MM.1S (cell line): ENCODE data around the gene LARP7.
"Not testable (repeated sequence)": the region's sequence is repeated elsewhere in the genome, so short reads cannot be mapped to it uniquely, and the experiment has no call there.

Source experiments
- DNase-seq: peaks from one replicate; pipeline ENCODE4 v3.0.0-alpha.2; 2015
- H2AFZ ChIP-seq: fragments of 300-600 bp; sonication (generic); 2 replicates; pipeline ENCODE4 v1.6.0; 2016; ENCODE audit warnings: antibody characterized with exemption, low read length
- H3F3A ChIP-seq: fragments of 300-600 bp; sonication (generic); 2 replicates; pipeline ENCODE4 v1.6.1; 2016; ENCODE audit warnings: mild to moderate bottlenecking, antibody characterized with exemption, low read length, moderate library complexity, mixed read lengths; ENCODE audit not compliant: insufficient read depth
- H3K27ac ChIP-seq: fragments of 300-600 bp; sonication (generic); 2 replicates; pipeline ENCODE4 v1.5.1; 2016; ENCODE audit warnings: mild to moderate bottlenecking, low read length
- H3K27me3 ChIP-seq: fragments of 300-600 bp; sonication (generic); replicated peaks from 2 replicates; pipeline ENCODE4 v1.6.0; 2016; ENCODE audit warnings: low read length; ENCODE audit not compliant: insufficient read depth
- H3K36me3 ChIP-seq: fragments of 300-600 bp; sonication (generic); replicated peaks from 2 replicates; pipeline ENCODE4 v1.6.1; 2016; ENCODE audit warnings: mild to moderate bottlenecking, low read length, mixed read lengths; ENCODE audit not compliant: insufficient read depth
- H3K4me1 ChIP-seq: fragments of 300-600 bp; sonication (generic); 2 replicates; pipeline ENCODE4 v1.6.1; 2016; ENCODE audit warnings: low read length, mixed read lengths
- H3K4me2 ChIP-seq: fragments of 300-600 bp; sonication (generic); 2 replicates; pipeline ENCODE4 v1.6.0; 2016; ENCODE audit warnings: low read depth, low read length
- H3K4me3 ChIP-seq: fragments of 300-600 bp; sonication (generic); 2 replicates; pipeline ENCODE4 v1.5.1; 2016; ENCODE audit warnings: low read length, mixed read lengths
- H3K79me2 ChIP-seq: fragments of 300-600 bp; sonication (generic); 2 replicates; pipeline ENCODE4 v1.6.1; 2016; ENCODE audit warnings: mixed run types, low read length, mixed read lengths
- H3K9ac ChIP-seq: fragments of 300-600 bp; sonication (generic); 2 replicates; pipeline ENCODE4 v1.6.1; 2016; ENCODE audit warnings: low read length, mixed read lengths
- H3K9me2 ChIP-seq: fragments of 300-600 bp; sonication (generic); replicated peaks from 2 replicates; pipeline ENCODE4 v1.6.1; 2016; ENCODE audit warnings: mild to moderate bottlenecking, low read length, mixed read lengths; ENCODE audit not compliant: insufficient read depth
- H3K9me3 ChIP-seq: fragments of 300-600 bp; sonication (generic); replicated peaks from 2 replicates; pipeline ENCODE4 v1.6.1; 2016; ENCODE audit warnings: mild to moderate bottlenecking, low read length, mixed read lengths; ENCODE audit not compliant: insufficient read depth
- H4K20me1 ChIP-seq: fragments of 300-600 bp; sonication (generic); 2 replicates; pipeline ENCODE4 v1.6.1; 2016; ENCODE audit warnings: mild to moderate bottlenecking, low read length, moderate library complexity, mixed read lengths; ENCODE audit not compliant: insufficient read depth
- EZH2 ChIP-seq: fragments of 300-600 bp; sonication (generic); optimal IDR thresholded peaks from 2 replicates; pipeline ENCODE3; 2017; ENCODE audit warnings: low read depth, mild to moderate bottlenecking, antibody characterized with exemption, low read length, mixed read lengths
- EZH2phosphoT487 ChIP-seq: fragments of 300-600 bp; sonication (generic); IDR thresholded peaks from 2 replicates; pipeline ENCODE4 v1.6.1; 2018; ENCODE audit warnings: antibody characterized with exemption, low read length
- TF ChIP-seq, protein P1 (sequence below): fragments of 300-600 bp; sonication (generic); IDR thresholded peaks from 2 replicates; pipeline ENCODE4 v1.5.1; 2016; ENCODE audit warnings: antibody characterized with exemption, low read length, mixed read lengths

LARP7 gene

GRCh38 chr4:112651641-112652040 lies 14.7 kb downstream of the LARP7 start:
- Histone ChIP-seq H3K9ac (no peak overlapping the region), H3K36me3 (peaks cover 15% of the 10 kb centered on the region), H3F3A (no peaks in the 10 kb centered on the region), H3K4me1 (no peaks in the 10 kb centered on the region), H3K4me3 (no peak overlapping the region), H3K27me3 (no peaks in the 10 kb centered on the region), H3K9me2 (no peaks in the 10 kb centered on the region), H3K79me2 (no peaks in the 10 kb centered on the region), H4K20me1 (no peaks in the 10 kb centered on the region), H3K27ac (no peak overlapping the region), H2AFZ (no peak overlapping the region), H3K4me2 (no peak overlapping the region), H3K9me3 (no peaks in the 10 kb centered on the region)
- TF ChIP-seq, protein P1, sequence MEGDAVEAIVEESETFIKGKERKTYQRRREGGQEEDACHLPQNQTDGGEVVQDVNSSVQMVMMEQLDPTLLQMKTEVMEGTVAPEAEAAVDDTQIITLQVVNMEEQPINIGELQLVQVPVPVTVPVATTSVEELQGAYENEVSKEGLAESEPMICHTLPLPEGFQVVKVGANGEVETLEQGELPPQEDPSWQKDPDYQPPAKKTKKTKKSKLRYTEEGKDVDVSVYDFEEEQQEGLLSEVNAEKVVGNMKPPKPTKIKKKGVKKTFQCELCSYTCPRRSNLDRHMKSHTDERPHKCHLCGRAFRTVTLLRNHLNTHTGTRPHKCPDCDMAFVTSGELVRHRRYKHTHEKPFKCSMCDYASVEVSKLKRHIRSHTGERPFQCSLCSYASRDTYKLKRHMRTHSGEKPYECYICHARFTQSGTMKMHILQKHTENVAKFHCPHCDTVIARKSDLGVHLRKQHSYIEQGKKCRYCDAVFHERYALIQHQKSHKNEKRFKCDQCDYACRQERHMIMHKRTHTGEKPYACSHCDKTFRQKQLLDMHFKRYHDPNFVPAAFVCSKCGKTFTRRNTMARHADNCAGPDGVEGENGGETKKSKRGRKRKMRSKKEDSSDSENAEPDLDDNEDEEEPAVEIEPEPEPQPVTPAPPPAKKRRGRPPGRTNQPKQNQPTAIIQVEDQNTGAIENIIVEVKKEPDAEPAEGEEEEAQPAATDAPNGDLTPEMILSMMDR: no peak
- TF ChIP-seq EZH2: no peak
- TF ChIP-seq EZH2phosphoT487: no peak
- DNase-seq: no peak

DNA sequence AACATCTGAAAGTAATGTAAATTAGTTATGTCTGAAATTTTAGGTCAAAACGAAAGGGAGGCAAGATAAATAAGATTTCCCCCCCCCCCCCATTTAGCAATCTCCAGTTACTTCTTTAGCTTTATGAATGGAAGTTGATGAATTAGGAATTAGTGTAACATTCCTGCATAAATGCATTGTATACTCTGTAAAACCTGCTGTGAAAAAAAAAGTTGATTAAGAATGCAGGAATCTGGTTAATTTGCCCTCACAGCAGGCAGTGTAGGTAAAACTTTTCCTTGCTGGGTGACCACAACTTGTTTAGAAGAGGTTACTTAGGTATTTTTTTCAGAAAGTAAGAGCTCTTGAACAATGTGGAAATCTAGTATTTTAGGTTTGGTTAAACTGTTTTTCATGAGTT lies 15.3 kb downstream of the LARP7 start:
- Histone ChIP-seq H3K9me3 (no peaks in the 10 kb centered on the region), H4K20me1 (no peaks in the 10 kb centered on the region), H3K79me2 (no peaks in the 10 kb centered on the region), H2AFZ (no peak overlapping the region), H3K4me1 (no peaks in the 10 kb centered on the region), H3K4me2 (no peak overlapping the region), H3F3A (no peaks in the 10 kb centered on the region), H3K27ac (no peak overlapping the region), H3K27me3 (no peaks in the 10 kb centered on the region), H3K36me3 (peaks cover 15% of the 10 kb centered on the region), H3K4me3 (no peak overlapping the region), H3K9me2 (no peaks in the 10 kb centered on the region), H3K9ac (no peak overlapping the region)
- DNase-seq: no peak
- TF ChIP-seq, protein P1: no peak
- TF ChIP-seq EZH2 (no peak), EZH2phosphoT487 (no peak)

- Histone ChIP-seq H3K9me3 (no peaks in the 10 kb centered on the region), H2AFZ (no peak overlapping the region), H4K20me1 (no peaks in the 10 kb centered on the region), H3K9ac (no peak overlapping the region), H3K9me2 (no peaks in the 10 kb centered on the region), H3K27ac (no peak overlapping the region), H3K4me3 (no peak overlapping the region), H3K27me3 (no peaks in the 10 kb centered on the region), H3K4me2 (no peak overlapping the region), H3F3A (no peaks in the 10 kb centered on the region), H3K36me3 (peaks cover 11% of the 10 kb centered on the region), H3K4me1 (no peaks in the 10 kb centered on the region), H3K79me2 (no peaks in the 10 kb centered on the region)
- DNase-seq: no peak
- TF ChIP-seq EZH2phosphoT487 (no peak), EZH2 (no peak)
- TF ChIP-seq, protein P1: no peak
Measured at GRCh38 chr4:112655270-112655669, 18.3 kb downstream of the LARP7 start.

GRCh38 chr4:112656115-112656514 lies 19.2 kb downstream of the LARP7 start:
- H3K9ac ChIP-seq, H3K9me2 ChIP-seq, DNase-seq, H2AFZ ChIP-seq, H3K27ac ChIP-seq, H3K79me2 ChIP-seq, H3F3A ChIP-seq, H3K4me3 ChIP-seq, H3K9me3 ChIP-seq, H3K27me3 ChIP-seq, H3K4me2 ChIP-seq, H4K20me1 ChIP-seq, H3K4me1 ChIP-seq: not testable (repeated sequence)
- H3K36me3 ChIP-seq: peaks cover 10% of the 10 kb centered on the region
